GM12878 (cell line): ENCODE measurements around the gene DLGAP5. TPM values are rescaled to one million over a fixed set of nuclear protein-coding genes. Genes with fewer than 3 reads are reported as not detected.

ENCODE experiments used
- ATAC-seq: fragments of 200-7000 bp; cut with Tn5 transposase; 3 replicates; pipeline ENCODE4 v1.9.1; 2020; ENCODE audit warnings: mild to moderate bottlenecking, moderate library complexity
- BruUV-seq: library from RNA; stranded (reverse); fragments of 400-500 nt; replicated peaks from 2 replicates; lab custom pipeline; 2021; lab: Mats Ljungman, UMichigan
- CTCF ChIA-PET: fragments of 300-600 bp; sonication (Branson Sonifier 250); formaldehyde crosslinking; extraction: SDS; loops from one replicate; lab custom pipeline; 2021; ENCODE audit warnings: inconsistent platforms; lab: Yijun Ruan, JAX
- POLR2A ChIA-PET: fragments of 350-600 bp; formaldehyde crosslinking; extraction: SDS; loops from one replicate; lab custom pipeline; 2021; ENCODE audit warnings: inconsistent platforms; lab: Charles Lee
- RAD21 ChIA-PET: fragments of 300-600 bp; sonication (Branson Sonifier 250); formaldehyde crosslinking; loops from one replicate; lab custom pipeline; 2023; ENCODE audit warnings: antibody characterized with exemption; ENCODE audit not compliant: unreplicated experiment; lab: Charles Lee
- SMC1A ChIA-PET: fragments of 300-600 bp; sonication (Branson Sonifier 250); formaldehyde crosslinking; loops from one replicate; lab custom pipeline; 2023; ENCODE audit not compliant: unreplicated experiment, uncharacterized antibody; lab: Charles Lee
- DNase-seq: peaks from one replicate; pipeline ENCODE4 v3.0.0-alpha.2; 2011; ENCODE audit warnings: low read depth, low spot score
- FAIRE-seq: peaks from 3 replicates; lab custom pipeline; 2011; peaks lifted over from hg19 to GRCh38; lab: Jason Lieb, UNC
- H2AFZ ChIP-seq: 2 replicates; pipeline ENCODE4 v1.6.0; 2011; ENCODE audit warnings: low read depth, low read length, control low read depth; ENCODE audit not compliant: control insufficient read depth
- H3K27ac ChIP-seq: 2 replicates; pipeline ENCODE4 v1.5.1; 2011; ENCODE audit warnings: control low read depth; ENCODE audit not compliant: control insufficient read depth, insufficient read depth
- H3K27me3 ChIP-seq, 2 experiments: replicated peaks in 1 of 2; 2 replicates each; pipeline versions ENCODE4 v1.6.0 to v1.6.1; 2011; ENCODE audit warnings: low read length in 1 of 2; ENCODE audit not compliant: control insufficient read depth in 2 of 2, insufficient read depth in 2 of 2
- H3K36me3 ChIP-seq, 2 experiments: 2 replicates each; pipeline ENCODE4 v1.5.1; 2011; ENCODE audit warnings: low read length in 1 of 2; ENCODE audit not compliant: control insufficient read depth in 2 of 2, insufficient read depth in 2 of 2
- H3K4me1 ChIP-seq: 2 replicates; pipeline ENCODE4 v1.6.1; 2011; ENCODE audit warnings: mild to moderate bottlenecking, low read length, moderate library complexity, mixed read lengths; ENCODE audit not compliant: control insufficient read depth, insufficient read depth
- H3K4me2 ChIP-seq: 2 replicates; pipeline ENCODE4 v1.6.0; 2011; ENCODE audit warnings: control low read depth; ENCODE audit not compliant: control insufficient read depth, insufficient read depth
- H3K4me3 ChIP-seq: fragments of 200-600 bp; sonication (generic); 2 replicates; pipeline ENCODE4 v1.5.1; 2016
- H3K79me2 ChIP-seq: 2 replicates; pipeline ENCODE4 v1.6.0; 2011; ENCODE audit warnings: low read length; ENCODE audit not compliant: control insufficient read depth, insufficient read depth
- H3K9ac ChIP-seq: 2 replicates; pipeline ENCODE4 v1.8.0; 2011; ENCODE audit warnings: low read length, control low read depth, mixed read lengths; ENCODE audit not compliant: control insufficient read depth, insufficient read depth
- H3K9me3 ChIP-seq: replicated peaks from 3 replicates; pipeline ENCODE4 v1.5.1; 2011; ENCODE audit warnings: mild to moderate bottlenecking, low read length; ENCODE audit not compliant: control insufficient read depth, insufficient read depth
- H4K20me1 ChIP-seq: 2 replicates; pipeline ENCODE4 v1.6.0; 2011; ENCODE audit not compliant: control insufficient read depth, insufficient read depth
- ATF7 ChIP-seq: fragments of 450-650 bp; IDR thresholded peaks from 2 replicates; pipeline ENCODE4 v1.6.1; 2016; ENCODE audit warnings: low read depth, mild to moderate bottlenecking
- BCL11A ChIP-seq: IDR thresholded peaks from 2 replicates; pipeline ENCODE4 v1.6.1; 2011; ENCODE audit warnings: low read depth, low read length
- BHLHE40 ChIP-seq, 2 experiments: fragments of 450-650 bp in 1 of 2; IDR thresholded peaks; 2 replicates each; pipeline ENCODE4 v1.6.1; 2011 to 2017; ENCODE audit warnings: low read depth in 2 of 2, borderline replicate concordance in 1 of 2, improper control_type of control experiment in 1 of 2, low read length in 1 of 2, mild to moderate bottlenecking in 1 of 2
- CBX3 ChIP-seq: fragments of 200-600 bp; sonication (generic); IDR thresholded peaks from 2 replicates; pipeline ENCODE4 v1.6.1; 2016; ENCODE audit warnings: low read depth, borderline replicate concordance
- CREM ChIP-seq: IDR thresholded peaks from 2 replicates; pipeline ENCODE4 v1.6.1; 2014; ENCODE audit warnings: antibody characterized with exemption, low read depth
- DPF2 ChIP-seq: fragments of 450-650 bp; IDR thresholded peaks from 2 replicates; pipeline ENCODE4 v1.6.1; 2017; ENCODE audit warnings: mild to moderate bottlenecking
- EED ChIP-seq: sonication (generic); IDR thresholded peaks from 2 replicates; pipeline ENCODE4 v1.6.1; 2016; ENCODE audit warnings: antibody characterized with exemption, low read depth
- HDGF ChIP-seq: fragments of 450-650 bp; IDR thresholded peaks from 2 replicates; pipeline ENCODE4 v1.6.1; 2016; ENCODE audit warnings: antibody characterized with exemption
- IRF4 ChIP-seq: IDR thresholded peaks from 2 replicates; pipeline ENCODE4 v1.6.1; 2011; ENCODE audit warnings: low read depth, low read length
- LARP7 ChIP-seq: fragments of 450-650 bp; IDR thresholded peaks from 2 replicates; pipeline ENCODE4 v1.6.1; 2017; ENCODE audit warnings: mild to moderate bottlenecking
- NFXL1 ChIP-seq: fragments of 450-650 bp; IDR thresholded peaks from 2 replicates; pipeline ENCODE4 v1.6.1; 2017; ENCODE audit warnings: antibody characterized with exemption, mild to moderate bottlenecking, borderline replicate concordance
- NFYB ChIP-seq: IDR thresholded peaks from 2 replicates; pipeline ENCODE4 v1.6.1; 2011; ENCODE audit warnings: low read depth, mild to moderate bottlenecking, low read length, improper control_type of control experiment, moderate library complexity; ENCODE audit not compliant: insufficient read depth
- PAX8 ChIP-seq: fragments of 450-650 bp; IDR thresholded peaks from 2 replicates; pipeline ENCODE4 v1.6.1; 2017; ENCODE audit warnings: mild to moderate bottlenecking, moderate library complexity
- POLR2AphosphoS5 ChIP-seq: IDR thresholded peaks from 2 replicates; pipeline ENCODE4 v1.6.1; 2011; ENCODE audit warnings: mild to moderate bottlenecking, low read length, inconsistent platforms
- RAD51 ChIP-seq: fragments of 450-650 bp; IDR thresholded peaks from 2 replicates; pipeline ENCODE4 v1.6.1; 2016; ENCODE audit warnings: moderate library complexity, mild to moderate bottlenecking, inconsistent platforms
- RB1 ChIP-seq: fragments of 450-650 bp; formaldehyde crosslinking; IDR thresholded peaks from 2 replicates; pipeline ENCODE4 v1.6.1; 2017; ENCODE audit warnings: mild to moderate bottlenecking, borderline replicate concordance
- SP1 ChIP-seq: IDR thresholded peaks from one replicate; pipeline ENCODE4 v1.6.1; 2011; ENCODE audit warnings: low read depth, low read length
- SPI1 ChIP-seq: IDR thresholded peaks from 2 replicates; pipeline ENCODE4 v1.6.1; 2011; ENCODE audit warnings: low read depth, mild to moderate bottlenecking, low read length, moderate library complexity, borderline replicate concordance; ENCODE audit not compliant: insufficient read depth
- SRF ChIP-seq, 2 experiments: IDR thresholded peaks; 2 replicates each; pipeline ENCODE4 v1.6.1; 2011; ENCODE audit warnings: low read depth in 2 of 2, low read length in 2 of 2, mild to moderate bottlenecking in 1 of 2, moderate library complexity in 1 of 2
- STAT1 ChIP-seq: fragments of 450-650 bp; conservative IDR thresholded peaks from 2 replicates; pipeline ENCODE4 v1.6.1; 2014; ENCODE audit warnings: antibody characterized with exemption, mild to moderate bottlenecking
- SUZ12 ChIP-seq: fragments of 200-600 bp; sonication (generic); IDR thresholded peaks from one replicate; pipeline ENCODE4 v1.6.1; 2018; ENCODE audit warnings: antibody characterized with exemption, mild to moderate bottlenecking; ENCODE audit not compliant: unreplicated experiment
- TCF7 ChIP-seq: IDR thresholded peaks from 2 replicates; pipeline ENCODE4 v1.6.1; 2014; ENCODE audit warnings: antibody characterized with exemption, borderline replicate concordance
- WGBS: methylation state at CpG from one replicate; pipeline ENCODE4 v1.1.6; 2016; ENCODE audit warnings: low lambda C conversion rate; ENCODE audit not compliant: insufficient replicate concordance, insufficient coverage; ENCODE audit errors: missing lambda C conversion rate; 5-methylcytosine and 5-hydroxymethylcytosine counted together
- in situ Hi-C: fragments of 300-500 bp; cut with MboI; formaldehyde crosslinking; loops from 9 replicates; pipeline ENCODE4 v1.14.3; 2018; ENCODE audit warnings: mixed read lengths
- intact Hi-C: fragments of 100-400 bp; cut with micrococcal nuclease; formaldehyde crosslinking; loops from one replicate; pipeline ENCODE4 v1.14.2; 2022; ENCODE audit not compliant: unreplicated experiment
- polyA plus RNA-seq, 11 experiments: library from polyadenylated mRNA; depleted of rRNA in 4 of 11; unstranded in 6 of 11; stranded (reverse) in 5 of 11; fragments of >200 nt; fragmentation: Nextera tagmentation in 4 of 11; fragmentation: Illumina TruSeq in 1 of 11; extraction: Ambion mirVana in 4 of 11; extraction: Trizol in 1 of 11; gene quantifications; 1 replicate in 1 of 11; 2 replicates in 10 of 11; pipeline versions ENCODE4 v1.2.1 to v1.2.3, GENCODE V29; 2011 to 2016; ENCODE audit warnings: inconsistent platforms in 2 of 11, missing spikeins in 2 of 11, low read depth in 1 of 11
- total RNA-seq, 4 experiments: library from RNA; depleted of rRNA in 3 of 4; stranded (reverse); fragments of >200 nt in 3 of 4; fragmentation: Illumina TruSeq in 1 of 4; extraction: Trizol in 1 of 4; gene quantifications; 2 replicates each; pipeline versions ENCODE4 v1.2.1 to v1.2.3, GENCODE V29; 2013 to 2021
- TF ChIP-seq, protein P1 (sequence below): fragments of 150-350 bp; IDR thresholded peaks from 2 replicates; pipeline ENCODE4 v1.6.1; 2016; ENCODE audit warnings: low read depth, low read length
- TF ChIP-seq, protein P2 (sequence below): IDR thresholded peaks from 2 replicates; pipeline ENCODE4 v1.6.1; 2011; ENCODE audit warnings: borderline replicate concordance, low read depth, mild to moderate bottlenecking, moderate library complexity, mixed read lengths, low read length; ENCODE audit not compliant: insufficient read depth; ENCODE audit errors: extremely low read length

Gene DLGAP5
- total and polyA plus RNA-seq, 10 of the 15 experiments (the other 5 are each of a cell fraction or from before 2014, with no cell fraction given): 40.9 to 106 (median 67.6) TPM

DNA sequence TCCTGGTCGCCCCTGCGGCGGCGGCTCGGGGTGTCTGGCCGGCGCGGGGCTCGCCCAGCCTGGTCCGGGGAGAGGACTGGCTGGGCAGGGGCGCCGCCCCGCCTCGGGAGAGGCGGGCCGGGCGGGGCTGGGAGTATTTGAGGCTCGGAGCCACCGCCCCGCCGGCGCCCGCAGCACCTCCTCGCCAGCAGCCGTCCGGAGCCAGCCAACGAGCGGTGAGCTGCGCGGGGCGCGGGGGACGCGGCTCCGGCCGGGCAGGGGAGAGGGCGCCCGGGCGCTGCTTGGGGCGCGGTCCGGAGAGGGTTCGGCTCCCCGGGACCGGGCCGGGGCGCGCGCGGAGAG, 62.3 kb downstream of the DLGAP5 start, which contains the start of gene LGALS3:
LGALS3 (plus strand) TSS at position 167 of the 342 bp plus-strand sequence. CDS start 8,122 bp downstream, outside the sequence.
- SMC1A ChIA-PET: interaction anchor here (1.0 to 5.7 kb wide), 4 partner anchors 26 to 31 kb away, joined by 3 to 26 read pairs (median 4); no protein-coding TSS in a partner anchor
- Histone ChIP-seq H2AFZ (peak within 1 kb of the TSS; percentile 76), H3K4me3 (peak within 1 kb of the TSS; percentile 73), H3K36me3 (no peaks in the 10 kb centered on the region), H3K9me3 (no peaks in the 10 kb centered on the region), H3K4me2 (peak within 1 kb of the TSS; percentile 93), H3K79me2 (peaks cover 4% of the 10 kb centered on the region), H4K20me1 (peaks cover 3% of the 10 kb centered on the region; the same call in 1 of the 2 replicates), H3K4me1 (peaks cover 6% of the 10 kb centered on the region), H3K27ac (0 out of 2 replicates have a peak within 1 kb of the TSS, but pooled peaks have one; percentile 24), H3K9ac (peak within 1 kb of the TSS; percentile 42), H3K27me3 (no peaks in the 10 kb centered on the region)
- BruUV-seq: no TSS peak
- ATAC-seq (peak; percentile 84), DNase-seq (no peak), FAIRE-seq (no peak)
- in situ Hi-C loops (no loop called here), intact Hi-C loops (loop anchor here (1.0 to 2.0 kb wide), 2 partner anchors 31 to 40 kb away; no protein-coding TSS in a partner anchor)
- CTCF ChIA-PET: interaction anchor here (0.9 to 1.4 kb wide), 2 partner anchors 27 to 31 kb away, joined by 3 to 4 read pairs; no protein-coding TSS in a partner anchor
- RAD21 ChIA-PET: interaction anchor here (0.7 to 2.4 kb wide), 4 partner anchors 26 to 103 kb away, joined by 3 to 10 read pairs (median 4); no protein-coding TSS in a partner anchor
- POLR2A ChIA-PET: interaction anchor here (0.6 to 1.5 kb wide), 5 partner anchors 26 to 63 kb away, joined by 3 to 7 read pairs (median 3); no protein-coding TSS in a partner anchor
- under 1% methylated on average over 27 of the region's 50 CpGs for WGBS
- no peak for TF ChIP-seq EED
- TF ChIP-seq HDGF: no peak
- TF ChIP-seq SUZ12: no peak
- TF ChIP-seq, protein P1, sequence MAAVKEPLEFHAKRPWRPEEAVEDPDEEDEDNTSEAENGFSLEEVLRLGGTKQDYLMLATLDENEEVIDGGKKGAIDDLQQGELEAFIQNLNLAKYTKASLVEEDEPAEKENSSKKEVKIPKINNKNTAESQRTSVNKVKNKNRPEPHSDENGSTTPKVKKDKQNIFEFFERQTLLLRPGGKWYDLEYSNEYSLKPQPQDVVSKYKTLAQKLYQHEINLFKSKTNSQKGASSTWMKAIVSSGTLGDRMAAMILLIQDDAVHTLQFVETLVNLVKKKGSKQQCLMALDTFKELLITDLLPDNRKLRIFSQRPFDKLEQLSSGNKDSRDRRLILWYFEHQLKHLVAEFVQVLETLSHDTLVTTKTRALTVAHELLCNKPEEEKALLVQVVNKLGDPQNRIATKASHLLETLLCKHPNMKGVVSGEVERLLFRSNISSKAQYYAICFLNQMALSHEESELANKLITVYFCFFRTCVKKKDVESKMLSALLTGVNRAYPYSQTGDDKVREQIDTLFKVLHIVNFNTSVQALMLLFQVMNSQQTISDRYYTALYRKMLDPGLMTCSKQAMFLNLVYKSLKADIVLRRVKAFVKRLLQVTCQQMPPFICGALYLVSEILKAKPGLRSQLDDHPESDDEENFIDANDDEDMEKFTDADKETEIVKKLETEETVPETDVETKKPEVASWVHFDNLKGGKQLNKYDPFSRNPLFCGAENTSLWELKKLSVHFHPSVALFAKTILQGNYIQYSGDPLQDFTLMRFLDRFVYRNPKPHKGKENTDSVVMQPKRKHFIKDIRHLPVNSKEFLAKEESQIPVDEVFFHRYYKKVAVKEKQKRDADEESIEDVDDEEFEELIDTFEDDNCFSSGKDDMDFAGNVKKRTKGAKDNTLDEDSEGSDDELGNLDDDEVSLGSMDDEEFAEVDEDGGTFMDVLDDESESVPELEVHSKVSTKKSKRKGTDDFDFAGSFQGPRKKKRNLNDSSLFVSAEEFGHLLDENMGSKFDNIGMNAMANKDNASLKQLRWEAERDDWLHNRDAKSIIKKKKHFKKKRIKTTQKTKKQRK: no peak
- no peak for TF ChIP-seq NFXL1
- TF ChIP-seq, protein P2, sequence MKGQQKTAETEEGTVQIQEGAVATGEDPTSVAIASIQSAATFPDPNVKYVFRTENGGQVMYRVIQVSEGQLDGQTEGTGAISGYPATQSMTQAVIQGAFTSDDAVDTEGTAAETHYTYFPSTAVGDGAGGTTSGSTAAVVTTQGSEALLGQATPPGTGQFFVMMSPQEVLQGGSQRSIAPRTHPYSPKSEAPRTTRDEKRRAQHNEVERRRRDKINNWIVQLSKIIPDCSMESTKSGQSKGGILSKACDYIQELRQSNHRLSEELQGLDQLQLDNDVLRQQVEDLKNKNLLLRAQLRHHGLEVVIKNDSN: no peak
- no peak for TF ChIP-seq STAT1
- TF ChIP-seq CREM: no peak
- TF ChIP-seq LARP7: peak; percentile 81; the same call in 1 of the 2 replicates
- no peak for TF ChIP-seq SPI1
- no peak for TF ChIP-seq TCF7
- TF ChIP-seq POLR2AphosphoS5: no peak
- TF ChIP-seq RAD51: no peak
- no peak for TF ChIP-seq IRF4
- no peak for TF ChIP-seq PAX8
- peak; percentile 72 for TF ChIP-seq DPF2
- TF ChIP-seq SRF (IDR thresholded peaks at IDR 0.05; ENCODE audit: low read depth in 2 of 2, low read length in 2 of 2): no peak
- no peak for TF ChIP-seq BHLHE40 (IDR thresholded peaks at IDR 0.05; ENCODE audit: borderline replicate concordance in 1 of 2, low read depth in 2 of 2, low read length in 1 of 2)
- no peak for TF ChIP-seq CBX3
- no peak for TF ChIP-seq SP1
- no peak for TF ChIP-seq BCL11A
- TF ChIP-seq NFYB: no peak
- no peak for TF ChIP-seq RB1
- no peak for TF ChIP-seq ATF7
